ENCODE results near the gene PLEKHA6. TPM values are rescaled to one million over a fixed set of nuclear protein-coding genes. Genes with fewer than 3 reads are reported as not detected.

PLEKHA6 gene
- total and polyA plus RNA-seq, 2 of the 8 experiments (the other 6 are each of a cell fraction or from before 2014, with no cell fraction given) = 4.8 to 20.2 TPM

GRCh38 chr1:204218552-204218951 is 141.2 kb downstream of the PLEKHA6 start:
- Histone ChIP-seq H3K14ac (ENCODE audit: insufficient read length) (no peak overlapping the region), H2BK15ac (ENCODE audit: low read length) (no peak overlapping the region), H4K91ac (replicated peaks; ENCODE audit: insufficient read length, low read length) (no peak overlapping the region), H3K4me2 (ENCODE audit: insufficient read depth in 1 of 2, low read depth in 2 of 2, low read length in 2 of 2) (no peak overlapping the region), H3K4ac (replicated peaks; ENCODE audit: insufficient read length, low read depth, low read length) (no peak overlapping the region), H3K23ac (ENCODE audit: insufficient read length) (no peak overlapping the region), H3K79me2 (ENCODE audit: control insufficient read depth in 1 of 2, insufficient read depth in 2 of 2, low read length in 2 of 2) (no peaks in the 10 kb centered on the region), H3K4me3 (ENCODE audit: extremely low read depth in 1 of 4, insufficient read depth in 2 of 4, low read depth in 3 of 4, low read length in 4 of 4) (no peak overlapping the region), H3K27me3 (replicated peaks in 1 of 4; ENCODE audit: control insufficient read depth in 3 of 4, extremely low read depth in 1 of 4, insufficient read depth in 3 of 4, low read length in 3 of 4) (no peaks in the 10 kb centered on the region), H3K18ac (ENCODE audit: extremely low read depth, low read length) (no peak overlapping the region), H2BK20ac (ENCODE audit: low read length) (no peak overlapping the region), H2BK120ac (replicated peaks; ENCODE audit: low read depth, low read length) (no peak overlapping the region), H4K8ac (ENCODE audit: extremely low read depth, insufficient read depth, low read length) (no peak overlapping the region), H3K4me1 (replicated peaks in 1 of 4; ENCODE audit: control insufficient read depth in 3 of 4, insufficient read depth in 4 of 4, low read length in 3 of 4) (peaks cover 0 to 4% (median 2%) of the 10 kb centered on the region in 4 experiments; a peak in 3 of 7 replicates), H4K5ac (ENCODE audit: insufficient read length, low read depth, low read length) (no peak overlapping the region), H3K9me3 (ENCODE audit: insufficient read depth in 2 of 2, low read depth in 1 of 2, low read length in 1 of 2) (no peaks in the 10 kb centered on the region), H2BK12ac (ENCODE audit: low read depth, low read length) (no peak overlapping the region), H3K27ac (ENCODE audit: low read depth, low read length) (no peak overlapping the region), H3K79me1 (ENCODE audit: low read depth, low read length) (no peaks in the 10 kb centered on the region), H2AK5ac (ENCODE audit: low read depth, low read length) (no peak overlapping the region), H2AFZ (ENCODE audit: low read length) (no peak overlapping the region), H4K20me1 (replicated peaks in 1 of 2; ENCODE audit: control insufficient read depth in 1 of 2, insufficient read depth in 2 of 2, low read length in 2 of 2) (no peaks in the 10 kb centered on the region), H2BK5ac (ENCODE audit: low read depth, low read length) (no peak overlapping the region), H3K36me3 (ENCODE audit: control insufficient read depth in 2 of 4, insufficient read depth in 4 of 4, low read length in 3 of 4) (no peaks in the 10 kb centered on the region), H3K9ac (replicated peaks in 1 of 4; ENCODE audit: extremely low read depth in 1 of 4, low read depth in 3 of 4, low read length in 3 of 4) (no peak overlapping the region), H3K56ac (replicated peaks; ENCODE audit: insufficient read length, low read depth, low read length) (no peak overlapping the region), H3K23me2 (ENCODE audit: low read depth, low read length) (peaks cover 9% of the 10 kb centered on the region; the same call in 1 of the 2 replicates)
- POLR2A ChIA-PET (ENCODE audit: partially characterized antibody) = no interaction called here
- CTCF ChIA-PET (ENCODE audit: partially characterized antibody) = interaction anchor here (1.1 to 9.9 kb wide), 4 partner anchors 38 to 143 kb away, joined by 3 to 156 read pairs (median 44); partner anchors contain the start of gene PLEKHA6
- WGBS, 2 experiments (ENCODE audit: extremely low coverage in 1 of 2, insufficient coverage in 1 of 2, insufficient read length in 1 of 2, insufficient replicate concordance in 2 of 2, low coverage in 1 of 2, low lambda C conversion rate in 2 of 2, missing lambda C conversion rate in 1 of 2) = 87% methylated on average over 2 of the region's 2 CpGs; no CpG with 5 or more reads in 1 of the 2 experiments
- DNase-seq (ENCODE audit: low read depth in 1 of 2, low spot score in 2 of 2) = no peak
- FAIRE-seq = no peak
- TF ChIP-seq SIX5 (IDR thresholded peaks at IDR 0.05; ENCODE audit: low read depth, low read length) (no peak), SRF (IDR thresholded peaks at IDR 0.05; ENCODE audit: low read depth, low read length) (no peak), RFX5 (IDR thresholded peaks at IDR 0.05; ENCODE audit: borderline replicate concordance, low read depth, low read length) (no peak), SP4 (IDR thresholded peaks at IDR 0.05; ENCODE audit: low read length) (no peak), RAD21 (IDR thresholded peaks at IDR 0.05 in 1 of 2, conservative IDR thresholded peaks at IDR 0.05 in 1 of 2; ENCODE audit: low read depth in 2 of 2, low read length in 2 of 2) (no peak), SP2 (IDR thresholded peaks at IDR 0.05; ENCODE audit: low read length) (no peak), CHD1 (IDR thresholded peaks at IDR 0.05; ENCODE audit: low read depth, low read length) (no peak), EP300 (IDR thresholded peaks at IDR 0.05; ENCODE audit: borderline replicate concordance in 1 of 2, low read depth in 2 of 2, low read length in 2 of 2) (no peak), EZH2 (IDR thresholded peaks at IDR 0.05; ENCODE audit: low read depth, low read length, severe bottlenecking) (no peak), POU5F1 (IDR thresholded peaks at IDR 0.05; ENCODE audit: low read depth, low read length) (no peak), ZNF274 (IDR thresholded peaks at IDR 0.05; ENCODE audit: borderline replicate concordance, extremely low read depth, low read length) (no peak)
- TF ChIP-seq, protein P1, sequence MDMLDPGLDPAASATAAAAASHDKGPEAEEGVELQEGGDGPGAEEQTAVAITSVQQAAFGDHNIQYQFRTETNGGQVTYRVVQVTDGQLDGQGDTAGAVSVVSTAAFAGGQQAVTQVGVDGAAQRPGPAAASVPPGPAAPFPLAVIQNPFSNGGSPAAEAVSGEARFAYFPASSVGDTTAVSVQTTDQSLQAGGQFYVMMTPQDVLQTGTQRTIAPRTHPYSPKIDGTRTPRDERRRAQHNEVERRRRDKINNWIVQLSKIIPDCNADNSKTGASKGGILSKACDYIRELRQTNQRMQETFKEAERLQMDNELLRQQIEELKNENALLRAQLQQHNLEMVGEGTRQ (IDR thresholded peaks at IDR 0.05; ENCODE audit: low read length) = no peak
- TF ChIP-seq, protein P2, sequence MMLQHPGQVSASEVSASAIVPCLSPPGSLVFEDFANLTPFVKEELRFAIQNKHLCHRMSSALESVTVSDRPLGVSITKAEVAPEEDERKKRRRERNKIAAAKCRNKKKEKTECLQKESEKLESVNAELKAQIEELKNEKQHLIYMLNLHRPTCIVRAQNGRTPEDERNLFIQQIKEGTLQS (IDR thresholded peaks at IDR 0.05; ENCODE audit: insufficient read depth, low read depth, low read length) = no peak
